NT2/D1 (cell line): ENCODE measurements around the gene WDR70.

ENCODE experiments used
- DNase-seq: peaks from one replicate; pipeline ENCODE4 v3.0.0-alpha.2; 2011; ENCODE audit warnings: low read depth, low spot score
- H3K27me3 ChIP-seq: 2 replicates; pipeline ENCODE4 v1.6.0; 2011; ENCODE audit warnings: mild to moderate bottlenecking; ENCODE audit not compliant: insufficient read length, insufficient read depth
- H3K36me3 ChIP-seq: 2 replicates; pipeline ENCODE4 v1.6.1; 2011; ENCODE audit warnings: mild to moderate bottlenecking, low read length, mixed read lengths; ENCODE audit not compliant: insufficient read depth, insufficient read length
- H3K4me1 ChIP-seq: 2 replicates; pipeline ENCODE4 v1.5.1; 2011; ENCODE audit not compliant: insufficient read depth, insufficient read length
- H3K4me3 ChIP-seq: 2 replicates; pipeline ENCODE4 v1.5.1; 2011; ENCODE audit warnings: low read depth; ENCODE audit not compliant: insufficient read length
- H3K9ac ChIP-seq: 2 replicates; pipeline ENCODE4 v1.6.0; 2011; ENCODE audit warnings: low read depth; ENCODE audit not compliant: insufficient read length
- H3K9me3 ChIP-seq: 2 replicates; pipeline ENCODE4 v1.5.1; 2011; ENCODE audit warnings: mild to moderate bottlenecking, low read length; ENCODE audit not compliant: insufficient read depth
- SUZ12 ChIP-seq: IDR thresholded peaks from 2 replicates; pipeline ENCODE4 v1.6.1; 2011; ENCODE audit not compliant: insufficient read length, insufficient read depth; ENCODE audit errors: extremely low read depth
- YY1 ChIP-seq: IDR thresholded peaks from 2 replicates; pipeline ENCODE4 v1.6.1; 2011; ENCODE audit not compliant: insufficient read length, insufficient read depth
- ZNF274 ChIP-seq: IDR thresholded peaks from 2 replicates; pipeline ENCODE4 v1.6.1; 2011; ENCODE audit warnings: mild to moderate bottlenecking, low read depth, low read length

Gene WDR70

DNA sequence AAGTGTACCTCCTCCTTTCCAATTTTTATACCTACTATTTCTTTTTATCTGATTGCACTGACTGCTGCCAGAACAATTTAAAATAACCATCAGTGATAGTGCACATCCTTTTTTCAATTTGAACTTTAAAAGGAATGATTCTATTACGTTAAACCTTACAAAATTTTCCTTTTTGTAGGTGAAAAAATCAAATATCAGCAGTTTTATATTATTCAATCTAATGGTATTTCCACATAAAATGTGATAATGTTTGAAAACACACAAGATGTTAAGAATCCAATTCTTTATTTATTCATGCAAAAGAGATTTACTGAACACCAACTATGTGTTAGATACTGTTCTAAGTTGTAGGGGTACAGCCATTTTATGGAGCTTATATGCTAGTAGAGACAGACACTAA, 355.0 kb downstream of the WDR70 start:
- no peak overlapping the region for H3K4me3 ChIP-seq
- H3K4me1 ChIP-seq = no peaks in the 10 kb centered on the region
- H3K9me3 ChIP-seq = no peaks in the 10 kb centered on the region
- no peaks in the 10 kb centered on the region for H3K36me3 ChIP-seq
- H3K9ac ChIP-seq = no peak overlapping the region
- H3K27me3 ChIP-seq = no peaks in the 10 kb centered on the region
- TF ChIP-seq SUZ12 (no peak), ZNF274 (no peak), YY1 (no peak)
- DNase-seq = no peak

GRCh38 chr5:37735649-37736347, 356.7 kb downstream of the WDR70 start:
- Histone ChIP-seq H3K9me3 (no peaks in the 10 kb centered on the region), H3K36me3 (no peaks in the 10 kb centered on the region), H3K27me3 (no peaks in the 10 kb centered on the region), H3K4me1 (no peaks in the 10 kb centered on the region), H3K9ac (no peak overlapping the region), H3K4me3 (no peak overlapping the region)
- DNase-seq = no peak
- TF ChIP-seq YY1 (no peak), SUZ12 (no peak), ZNF274 (no peak)

DNA sequence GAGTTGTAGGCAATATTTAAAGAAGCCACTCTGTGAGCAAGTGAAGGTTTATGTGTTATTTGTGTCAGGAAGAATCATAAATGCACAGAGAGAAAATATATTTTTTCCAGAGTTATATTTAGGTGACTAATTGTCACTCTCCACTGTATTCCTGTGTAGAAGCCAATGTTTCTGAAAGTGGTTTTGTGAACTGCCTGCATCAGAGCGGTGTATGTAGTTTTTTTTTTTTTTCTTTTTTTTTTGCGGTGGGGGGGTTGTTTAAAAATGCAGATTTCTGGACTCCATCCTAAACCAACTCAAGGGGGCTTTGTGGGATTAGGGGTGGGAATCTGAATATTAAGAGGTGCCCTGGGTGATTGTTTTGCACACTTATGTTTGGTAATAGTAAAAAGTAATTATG, 357.3 kb downstream of the WDR70 start:
- H3K9ac ChIP-seq = no peak overlapping the region

GRCh38 chr5:37737326-37738056, 358.4 kb downstream of the WDR70 start:
- Histone ChIP-seq H3K4me1 (no peaks in the 10 kb centered on the region), H3K9ac (no peak overlapping the region)
- no peak for DNase-seq

More for the DNA sequence above, 357.3 kb downstream of the WDR70 start:
- Histone ChIP-seq H3K4me1 (no peaks in the 10 kb centered on the region), H3K4me3 (no peak overlapping the region), H3K9me3 (no peaks in the 10 kb centered on the region), H3K36me3 (no peaks in the 10 kb centered on the region), H3K27me3 (no peaks in the 10 kb centered on the region)
- no peak for DNase-seq
- TF ChIP-seq YY1 (no peak), SUZ12 (no peak), ZNF274 (no peak)

GRCh38 chr5:37738057-37738691, 359.1 kb downstream of the WDR70 start:
- no peaks in the 10 kb centered on the region for H3K4me1 ChIP-seq
- no peaks in the 10 kb centered on the region for H3K27me3 ChIP-seq
- H3K9ac ChIP-seq = no peak overlapping the region
- H3K4me3 ChIP-seq = no peak overlapping the region
- TF ChIP-seq SUZ12 (no peak), ZNF274 (no peak), YY1 (no peak)
- H3K36me3 ChIP-seq = no peaks in the 10 kb centered on the region
- no peaks in the 10 kb centered on the region for H3K9me3 ChIP-seq
- DNase-seq = no peak

More at GRCh38 chr5:37737326-37738056, 358.4 kb downstream of the WDR70 start:
- Histone ChIP-seq H3K9me3 (no peaks in the 10 kb centered on the region), H3K27me3 (no peaks in the 10 kb centered on the region), H3K4me3 (no peak overlapping the region), H3K36me3 (no peaks in the 10 kb centered on the region)
- TF ChIP-seq SUZ12 (no peak), YY1 (no peak), ZNF274 (no peak)

- H3K4me3 ChIP-seq = no peak overlapping the region
- TF ChIP-seq YY1 (no peak), SUZ12 (no peak), ZNF274 (no peak)
- DNase-seq = no peak
- H3K27me3 ChIP-seq = no peaks in the 10 kb centered on the region
- no peaks in the 10 kb centered on the region for H3K9me3 ChIP-seq
- no peaks in the 10 kb centered on the region for H3K4me1 ChIP-seq
- no peaks in the 10 kb centered on the region for H3K36me3 ChIP-seq
- H3K9ac ChIP-seq = no peak overlapping the region
These were observed 359.9 kb downstream of the WDR70 start for GRCh38 chr5:37738865-37739488.

- DNase-seq = no peak
- TF ChIP-seq SUZ12 (no peak), ZNF274 (no peak), YY1 (no peak)
- H3K4me3 ChIP-seq = no peak overlapping the region
- no peaks in the 10 kb centered on the region for H3K4me1 ChIP-seq
- H3K9me3 ChIP-seq = no peaks in the 10 kb centered on the region
- no peaks in the 10 kb centered on the region for H3K36me3 ChIP-seq
- H3K9ac ChIP-seq = no peak overlapping the region
- H3K27me3 ChIP-seq = no peaks in the 10 kb centered on the region
These were observed 360.7 kb downstream of the WDR70 start for GRCh38 chr5:37739817-37740261.
